ENCODE results near the gene ANKRD28. TPM values are rescaled to one million over a fixed set of nuclear protein-coding genes. Genes with fewer than 3 reads are reported as not detected.

ANKRD28 gene
- total and polyA plus RNA-seq, 2 of the 8 experiments (the other 6 are each of a cell fraction or from before 2014, with no cell fraction given): 39.1 to 61.7 TPM

GRCh38 chr3:15724446-15724845, 73.3 kb downstream of the ANKRD28 start (continued):
- no peak for TF ChIP-seq BACH1 (IDR thresholded peaks at IDR 0.05; ENCODE audit: low read length)
- no peak for TF ChIP-seq TAF7 (optimal IDR thresholded peaks at IDR 0.05; ENCODE audit: borderline replicate concordance, low read depth, low read length)
- TF ChIP-seq NANOG (IDR thresholded peaks at IDR 0.05; ENCODE audit: insufficient read depth, low read depth, low read length, poor library complexity, severe bottlenecking): no peak
- TF ChIP-seq NRF1 (IDR thresholded peaks at IDR 0.05; ENCODE audit: low read depth, low read length): no peak
- no peak for TF ChIP-seq SIX5 (IDR thresholded peaks at IDR 0.05; ENCODE audit: low read depth, low read length)
